Mononuclear cell (primary cell): ENCODE results near the gene FGFR4. TPM values are rescaled to one million over a fixed set of nuclear protein-coding genes. Genes with fewer than 3 reads are reported as not detected.

Experiments used
- H3K27me3 ChIP-seq: 2 replicates; pipeline ENCODE4 v1.6.0; 2011; ENCODE audit warnings: low read length, control low read depth; ENCODE audit not compliant: insufficient read depth
- H3K4me1 ChIP-seq: 2 replicates; pipeline ENCODE4 v1.5.1; 2011; ENCODE audit warnings: mild to moderate bottlenecking, low read length, control low read depth; ENCODE audit not compliant: insufficient read depth
- H3K4me3 ChIP-seq: 2 replicates; pipeline ENCODE4 v1.5.1; 2011; ENCODE audit warnings: mild to moderate bottlenecking, low read length, moderate library complexity
- H3K9me3 ChIP-seq: 2 replicates; pipeline ENCODE4 v1.5.1; 2011; ENCODE audit warnings: low read depth, mild to moderate bottlenecking, control low read depth, low read length
- total RNA-seq: library from RNA; depleted of rRNA; stranded (reverse); fragments of >200 nt; gene quantifications from one replicate; pipeline ENCODE4 v1.2.3, GENCODE V29; 2012

FGFR4 gene
- total RNA-seq, 1 donor: 1.2 TPM

DNA sequence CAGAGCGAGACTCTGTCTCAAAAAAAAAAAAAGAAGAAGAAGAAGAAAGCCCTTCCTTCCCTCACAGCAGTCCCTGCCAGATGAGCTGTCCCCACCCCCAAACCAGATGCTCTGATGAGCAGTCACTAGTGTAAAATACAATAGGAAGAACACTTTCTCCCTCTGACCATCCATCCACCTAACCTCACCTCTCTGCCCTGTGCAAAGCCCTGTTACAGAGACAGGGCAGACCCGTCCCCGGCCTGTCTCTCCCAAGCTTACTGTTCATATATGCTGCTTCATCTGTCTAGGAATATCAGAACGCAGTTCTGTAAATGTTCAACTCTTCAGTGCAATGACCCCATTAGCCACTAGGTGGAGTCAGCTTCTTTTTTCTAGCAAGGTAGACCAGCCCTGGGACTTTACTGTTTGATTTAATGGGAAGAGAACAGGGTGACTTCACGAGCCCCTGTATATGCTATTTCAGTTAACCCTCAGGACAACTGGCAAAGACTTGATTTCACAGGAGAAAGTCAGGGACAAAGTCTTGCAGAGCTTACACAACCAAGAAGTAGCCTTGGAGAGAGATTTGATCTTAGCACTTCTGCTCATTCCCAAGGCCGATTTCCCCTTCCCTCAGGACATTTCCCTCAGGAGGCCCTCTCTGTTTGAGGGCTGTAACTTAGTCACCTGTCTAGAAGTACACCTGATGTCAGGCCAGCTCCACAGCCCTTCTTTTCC, 14.9 kb upstream of the FGFR4 start:
- no peaks in the 10 kb centered on the region for H3K27me3 ChIP-seq
- H3K4me3 ChIP-seq: no peak overlapping the region
- peaks cover 14% of the 10 kb centered on the region for H3K4me1 ChIP-seq
- no peaks in the 10 kb centered on the region for H3K9me3 ChIP-seq

DNA sequence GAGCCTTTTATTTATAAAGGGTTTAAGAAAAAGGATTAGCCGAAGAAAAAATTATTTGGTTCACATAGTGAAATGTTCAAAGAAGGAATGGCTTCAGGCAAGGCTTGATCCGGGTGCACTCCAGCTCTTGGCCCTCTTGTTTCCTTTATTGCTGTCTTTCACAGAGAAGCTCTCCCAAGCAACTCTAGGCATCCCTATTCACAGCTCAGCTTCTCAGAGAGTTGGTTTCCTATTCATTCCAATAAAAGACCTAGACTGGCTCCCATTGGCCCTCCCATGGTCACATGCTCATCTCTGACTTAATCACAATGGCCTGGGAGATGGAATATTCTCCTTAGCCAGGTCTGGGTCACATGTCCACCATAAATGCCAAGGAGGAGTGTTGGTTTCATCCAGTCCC, 9.4 kb upstream of the FGFR4 start:
- H3K27me3 ChIP-seq: no peaks in the 10 kb centered on the region
- H3K4me1 ChIP-seq: peaks cover 1% of the 10 kb centered on the region

DNA sequence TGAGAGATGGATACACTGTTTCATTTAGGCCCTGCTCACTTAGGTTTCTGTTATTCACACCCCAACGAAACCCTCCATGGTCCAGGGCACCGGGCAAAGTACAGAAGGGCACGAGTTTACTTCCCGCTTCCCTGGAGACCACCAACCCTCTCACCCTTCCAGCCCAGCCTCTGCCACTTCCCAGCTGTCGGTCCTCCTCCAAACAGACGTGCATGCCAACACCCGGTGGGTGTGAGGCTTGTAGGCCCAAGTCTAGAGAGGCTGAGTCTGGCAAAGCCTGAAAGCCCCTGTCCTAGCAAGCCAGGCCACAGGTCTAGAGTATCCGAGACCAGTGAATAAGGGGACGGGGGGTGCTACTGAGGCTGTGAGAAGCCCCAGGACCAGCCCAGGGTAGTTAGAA, 7.1 kb upstream of the FGFR4 start:
- no peaks in the 10 kb centered on the region for H3K27me3 ChIP-seq
- H3K9me3 ChIP-seq: no peaks in the 10 kb centered on the region
- no peaks in the 10 kb centered on the region for H3K4me1 ChIP-seq
- H3K4me3 ChIP-seq: no peak overlapping the region

More for the DNA sequence above, 9.4 kb upstream of the FGFR4 start:
- no peak overlapping the region for H3K4me3 ChIP-seq
- no peaks in the 10 kb centered on the region for H3K9me3 ChIP-seq

DNA sequence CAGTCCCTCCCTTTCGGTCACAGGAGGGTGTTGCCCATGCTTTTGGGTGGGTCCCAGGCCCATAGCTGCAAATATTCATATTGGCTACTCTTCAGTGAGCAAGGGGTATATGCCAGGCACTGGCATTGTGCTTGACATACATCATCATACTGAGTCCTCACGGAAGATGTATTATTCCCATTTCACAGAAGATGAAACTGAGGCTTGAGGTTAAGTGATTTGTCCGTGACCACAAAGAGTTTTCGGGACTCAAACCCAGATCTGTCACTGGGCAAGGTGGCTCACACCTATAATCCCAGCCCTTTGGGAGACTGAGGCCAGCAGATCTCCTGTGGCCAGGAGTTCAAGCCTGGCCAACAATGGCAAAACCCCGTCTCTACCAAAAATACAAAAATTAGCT, 6.5 kb upstream of the FGFR4 start:
- Histone ChIP-seq H3K27me3 (no peaks in the 10 kb centered on the region), H3K9me3 (no peaks in the 10 kb centered on the region), H3K4me1 (no peaks in the 10 kb centered on the region), H3K4me3 (no peak overlapping the region)

DNA sequence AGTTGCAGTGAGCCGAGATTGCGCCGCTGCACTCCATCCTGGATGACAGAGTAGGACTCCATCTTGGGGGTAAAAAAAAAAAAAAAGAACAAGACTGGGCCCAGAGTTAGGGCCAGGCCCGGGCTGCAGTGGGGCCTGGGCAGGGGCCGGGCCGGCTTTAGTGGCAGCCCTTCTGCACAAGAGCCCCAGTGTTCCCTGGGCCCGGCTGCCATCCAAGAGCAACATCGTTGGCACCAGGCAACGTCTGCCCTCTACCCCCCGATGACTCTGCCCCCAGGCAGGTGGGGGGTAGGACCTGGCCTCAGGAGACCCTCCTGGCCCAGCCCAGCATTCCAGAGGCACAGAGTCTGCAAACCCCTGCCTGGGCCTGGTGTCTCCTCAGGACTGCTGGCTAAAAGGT, 4.9 kb upstream of the FGFR4 start:
- Histone ChIP-seq H3K27me3 (no peaks in the 10 kb centered on the region), H3K9me3 (no peaks in the 10 kb centered on the region), H3K4me3 (no peak overlapping the region), H3K4me1 (peaks cover under 1% of the 10 kb centered on the region)

DNA sequence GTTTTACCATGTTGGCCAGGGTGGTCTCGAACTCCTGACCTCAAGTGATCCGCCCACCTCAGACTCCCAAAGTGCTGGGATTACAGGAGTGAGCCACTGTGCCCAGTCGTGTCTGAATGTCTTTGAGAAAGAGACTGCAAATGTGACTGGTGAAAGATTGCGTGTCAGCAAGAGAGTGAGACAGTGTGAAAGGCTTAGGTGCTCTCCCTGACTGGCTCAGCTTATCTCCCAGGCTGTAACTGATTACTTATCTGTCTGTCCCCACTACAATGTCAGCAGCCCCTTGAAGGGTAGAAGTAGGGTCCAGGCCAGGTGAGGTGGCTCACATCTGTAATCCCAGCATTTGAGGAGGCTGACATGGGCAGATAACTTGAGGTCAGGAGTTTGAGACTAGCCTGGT, 3.4 kb upstream of the FGFR4 start:
- Histone ChIP-seq H3K4me3 (no peak overlapping the region), H3K4me1 (peaks cover 10% of the 10 kb centered on the region), H3K9me3 (no peaks in the 10 kb centered on the region), H3K27me3 (peaks cover 4% of the 10 kb centered on the region)

DNA sequence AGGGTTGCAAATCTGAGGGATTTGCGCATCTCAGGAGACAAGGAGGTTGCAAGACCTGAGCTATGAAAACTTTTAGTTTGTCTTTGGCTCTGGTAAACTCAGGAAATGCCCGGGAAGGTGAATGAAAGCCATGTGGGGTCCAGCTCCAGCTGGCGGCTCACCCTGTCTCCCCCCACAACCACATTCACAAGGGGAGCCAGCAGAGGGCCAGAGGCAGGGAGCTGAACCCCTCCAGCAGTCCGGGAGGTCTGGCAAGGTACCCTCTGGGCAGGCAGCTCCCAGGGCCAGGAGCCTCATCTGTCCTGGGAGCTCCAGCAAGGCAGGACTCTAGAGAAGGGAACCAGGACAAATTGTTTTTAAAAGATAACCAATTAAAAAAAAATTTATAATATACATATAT, 2.5 kb upstream of the FGFR4 start:
- peaks cover 4% of the 10 kb centered on the region for H3K27me3 ChIP-seq
- H3K4me3 ChIP-seq: no peak overlapping the region
- H3K4me1 ChIP-seq: peaks cover 10% of the 10 kb centered on the region
- H3K9me3 ChIP-seq: no peaks in the 10 kb centered on the region

DNA sequence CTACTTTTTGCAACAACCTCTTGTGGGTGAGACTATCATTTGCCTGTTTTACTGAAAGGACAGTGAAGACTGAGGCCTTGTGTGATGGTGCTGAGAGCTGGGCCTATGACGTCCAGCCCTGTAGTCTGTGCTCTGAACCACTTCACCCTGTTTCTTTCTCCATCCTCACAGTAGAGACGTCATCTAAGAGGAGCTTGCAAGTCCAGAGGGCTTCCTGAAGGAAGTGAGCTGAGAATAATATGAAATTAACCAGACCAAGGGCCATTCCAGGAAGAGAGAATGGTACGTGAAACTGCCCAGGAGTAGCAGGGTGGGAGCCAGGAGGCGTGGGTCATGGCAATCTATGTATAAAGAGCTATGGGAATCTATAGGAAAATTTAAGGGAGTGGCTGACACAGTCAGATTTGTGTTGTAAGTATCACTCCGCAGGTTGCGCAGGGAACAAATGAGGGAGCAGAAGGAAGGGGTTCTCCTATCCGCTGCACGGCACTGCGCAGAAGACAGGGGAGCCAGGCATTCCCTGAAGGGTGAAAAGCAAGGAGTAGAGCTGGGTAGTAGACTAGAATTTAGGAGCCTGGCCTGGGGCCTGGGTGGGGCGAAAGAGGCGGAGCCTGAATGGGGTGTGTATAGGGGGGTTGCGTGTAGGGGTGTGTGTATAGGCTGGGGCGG, 596 bp upstream of the FGFR4 start:
- Histone ChIP-seq H3K9me3 (no peaks in the 10 kb centered on the region), H3K27me3 (peaks cover 4% of the 10 kb centered on the region), H3K4me1 (peaks cover 10% of the 10 kb centered on the region), H3K4me3 (no peak overlapping the region)

DNA sequence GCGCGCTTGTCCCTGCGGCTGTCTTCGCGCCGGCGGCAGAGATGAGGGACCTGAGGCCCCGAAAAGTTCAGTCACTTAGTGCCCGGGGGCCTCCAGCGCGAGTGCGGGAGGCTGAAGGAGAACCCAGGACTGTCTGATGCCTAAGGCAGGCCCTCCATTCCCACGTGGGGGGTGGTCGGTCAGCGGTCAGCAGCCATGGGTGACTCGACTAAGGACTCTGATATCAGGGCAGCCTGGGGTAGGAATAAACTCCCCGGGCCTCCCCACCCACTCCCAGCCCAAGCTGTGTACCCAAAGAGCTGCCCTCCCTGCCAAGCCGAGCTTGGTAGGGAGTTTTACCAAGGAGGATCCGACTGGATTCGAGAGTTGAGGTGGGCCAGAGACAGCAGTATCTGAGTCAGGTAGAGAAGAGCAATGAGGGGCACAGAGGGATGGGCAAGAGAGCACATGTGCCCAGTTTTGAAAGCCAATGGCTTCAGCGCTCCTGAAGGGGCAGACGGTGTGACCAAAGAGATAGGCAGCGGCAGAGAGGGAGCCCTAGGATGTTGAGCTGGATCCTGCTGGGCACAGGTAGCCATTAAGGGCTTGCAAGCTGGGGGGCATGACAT, 787 bp downstream of the FGFR4 start:
- Histone ChIP-seq H3K4me3 (no peak overlapping the region), H3K9me3 (no peaks in the 10 kb centered on the region), H3K27me3 (peaks cover 4% of the 10 kb centered on the region), H3K4me1 (peaks cover 10% of the 10 kb centered on the region)

DNA sequence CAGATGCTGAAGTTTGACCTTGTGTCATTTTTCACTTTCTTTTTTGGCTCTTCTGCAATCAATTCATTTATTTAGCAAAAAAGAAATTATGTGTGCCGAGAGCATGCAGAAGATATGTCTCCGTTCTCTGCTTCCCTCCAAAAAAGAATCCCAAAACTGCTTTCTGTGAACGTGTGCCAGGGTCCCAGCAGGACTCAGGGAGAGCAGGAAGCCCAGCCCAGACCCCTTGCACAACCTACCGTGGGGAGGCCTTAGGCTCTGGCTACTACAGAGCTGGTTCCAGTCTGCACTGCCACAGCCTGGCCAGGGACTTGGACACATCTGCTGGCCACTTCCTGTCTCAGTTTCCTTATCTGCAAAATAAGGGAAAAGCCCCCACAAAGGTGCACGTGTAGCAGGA, 2.4 kb downstream of the FGFR4 start:
- Histone ChIP-seq H3K4me3 (no peak overlapping the region), H3K4me1 (peaks cover 10% of the 10 kb centered on the region), H3K27me3 (peaks cover 4% of the 10 kb centered on the region), H3K9me3 (no peaks in the 10 kb centered on the region)

DNA sequence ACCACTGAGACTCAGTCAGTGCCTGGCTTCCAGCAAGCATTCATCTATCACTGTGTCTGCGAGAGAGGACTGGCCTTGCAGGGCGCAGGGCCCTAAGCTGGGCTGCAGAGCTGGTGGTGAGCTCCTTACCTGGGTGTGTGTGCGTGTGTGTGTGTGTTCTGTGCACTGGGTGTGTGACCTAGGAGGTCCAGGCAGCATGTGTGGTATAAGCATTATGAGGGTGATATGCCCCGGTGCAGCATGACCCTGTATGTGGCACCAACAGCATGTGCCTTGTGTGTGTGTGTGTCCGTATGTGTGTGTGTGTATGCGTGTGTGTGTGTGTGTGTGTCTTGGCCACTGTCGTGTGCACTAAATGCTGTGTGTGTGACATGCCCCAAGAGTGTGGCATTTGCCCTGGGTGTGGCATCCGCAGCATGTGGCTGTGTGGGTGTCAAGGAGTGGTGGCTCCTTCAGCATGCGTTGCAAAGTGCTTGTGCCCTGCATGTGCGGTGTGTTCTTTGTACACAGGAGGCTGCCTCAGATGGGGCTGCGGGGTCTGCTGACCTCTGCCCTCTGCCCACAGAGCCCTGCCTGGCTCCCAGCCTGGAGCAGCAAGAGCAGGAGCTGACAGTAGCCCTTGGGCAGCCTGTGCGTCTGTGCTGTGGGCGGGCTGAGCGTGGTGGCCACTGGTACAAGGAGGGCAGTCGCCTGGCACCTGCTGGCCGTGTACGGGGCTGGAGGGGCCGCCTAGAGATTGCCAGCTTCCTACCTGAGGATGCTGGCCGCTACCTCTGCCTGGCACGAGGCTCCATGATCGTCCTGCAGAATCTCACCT, 3.3 kb downstream of the FGFR4 start:
- Histone ChIP-seq H3K4me3 (no peak overlapping the region), H3K4me1 (peaks cover 10% of the 10 kb centered on the region), H3K27me3 (peaks cover 4% of the 10 kb centered on the region)

DNA sequence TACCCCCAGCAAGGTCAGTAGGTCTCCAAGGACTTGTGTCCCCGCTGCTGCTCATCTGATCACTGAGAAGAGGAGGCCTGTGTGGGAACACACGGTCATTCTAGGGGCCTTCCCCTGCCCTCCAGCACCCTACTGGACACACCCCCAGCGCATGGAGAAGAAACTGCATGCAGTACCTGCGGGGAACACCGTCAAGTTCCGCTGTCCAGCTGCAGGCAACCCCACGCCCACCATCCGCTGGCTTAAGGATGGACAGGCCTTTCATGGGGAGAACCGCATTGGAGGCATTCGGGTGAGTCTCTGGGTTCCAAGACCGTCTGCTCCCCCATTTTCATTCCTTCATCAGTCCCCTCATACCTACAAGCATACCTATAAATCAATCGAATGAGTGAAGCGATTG, 4.1 kb downstream of the FGFR4 start:
- H3K4me3 ChIP-seq: no peak overlapping the region

More for the DNA sequence above, 3.3 kb downstream of the FGFR4 start:
- no peaks in the 10 kb centered on the region for H3K9me3 ChIP-seq

DNA sequence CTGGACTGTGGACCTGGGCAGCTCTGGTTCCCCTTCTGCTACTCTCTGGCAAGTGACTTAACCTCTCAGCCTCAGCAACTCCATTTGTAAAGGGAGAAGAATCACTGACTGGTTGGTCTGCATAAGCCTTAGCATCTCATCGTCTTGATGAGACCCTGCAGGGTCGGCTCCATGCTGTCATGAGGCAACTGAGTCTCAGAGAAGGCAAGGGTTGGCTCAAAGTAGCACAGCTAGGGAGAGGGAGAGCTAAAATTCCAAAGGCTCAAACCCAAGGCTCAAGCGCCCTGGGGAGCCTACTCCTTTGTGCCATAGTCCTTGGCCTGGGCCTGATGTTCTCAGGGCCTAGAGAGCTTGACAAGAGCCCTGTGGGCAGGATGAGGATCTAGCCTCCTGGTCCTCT, 4.5 kb downstream of the FGFR4 start:
- peaks cover 10% of the 10 kb centered on the region for H3K4me1 ChIP-seq
- no peak overlapping the region for H3K4me3 ChIP-seq
- peaks cover 4% of the 10 kb centered on the region for H3K27me3 ChIP-seq
- H3K9me3 ChIP-seq: no peaks in the 10 kb centered on the region

More for the DNA sequence above, 4.1 kb downstream of the FGFR4 start:
- Histone ChIP-seq H3K9me3 (no peaks in the 10 kb centered on the region), H3K4me1 (peaks cover 10% of the 10 kb centered on the region), H3K27me3 (peaks cover 4% of the 10 kb centered on the region)

DNA sequence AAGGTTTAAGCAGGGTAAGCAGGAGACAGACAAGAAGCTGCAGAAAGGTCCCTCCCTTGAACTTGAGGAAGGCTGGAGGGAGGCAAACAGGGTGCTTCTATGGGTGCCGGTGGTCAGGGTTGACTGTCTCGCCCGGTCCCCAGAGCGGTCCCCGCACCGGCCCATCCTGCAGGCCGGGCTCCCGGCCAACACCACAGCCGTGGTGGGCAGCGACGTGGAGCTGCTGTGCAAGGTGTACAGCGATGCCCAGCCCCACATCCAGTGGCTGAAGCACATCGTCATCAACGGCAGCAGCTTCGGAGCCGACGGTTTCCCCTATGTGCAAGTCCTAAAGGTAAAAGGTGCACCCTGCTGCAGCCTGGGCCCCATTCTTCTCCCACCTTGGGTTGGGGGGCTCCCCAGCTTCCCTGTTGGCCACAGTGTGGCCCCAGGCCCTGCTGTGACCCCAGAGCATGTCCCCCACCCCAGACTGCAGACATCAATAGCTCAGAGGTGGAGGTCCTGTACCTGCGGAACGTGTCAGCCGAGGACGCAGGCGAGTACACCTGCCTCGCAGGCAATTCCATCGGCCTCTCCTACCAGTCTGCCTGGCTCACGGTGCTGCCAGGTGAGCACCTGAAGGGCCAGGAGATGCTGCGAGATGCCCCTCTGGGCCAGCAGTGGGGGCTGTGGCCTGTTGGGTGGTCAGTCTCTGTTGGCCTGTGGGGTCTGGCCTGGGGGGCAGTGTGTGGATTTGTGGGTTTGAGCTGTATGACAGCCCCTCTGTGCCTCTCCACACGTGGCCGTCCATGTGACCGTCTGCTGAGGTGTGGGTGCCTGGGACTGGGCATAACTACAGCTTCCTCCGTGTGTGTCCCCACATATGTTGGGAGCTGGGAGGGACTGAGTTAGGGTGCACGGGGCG, 5.7 kb downstream of the FGFR4 start:
- Histone ChIP-seq H3K9me3 (no peaks in the 10 kb centered on the region), H3K4me1 (peaks cover 3% of the 10 kb centered on the region), H3K27me3 (peaks cover 4% of the 10 kb centered on the region), H3K4me3 (no peak overlapping the region)
